MV-4-11 (cell line): ENCODE measurements around the gene XCL2.
A peak's percentile ranks its signal among the peaks of the same experiment; 100 is the strongest.
"Not testable (repeated sequence)": the region's sequence is repeated elsewhere in the genome, so short reads cannot be mapped to it uniquely, and the experiment has no call there.

Source experiments
- DNase-seq: peaks from one replicate; lab custom pipeline; 2025; lab: John Stamatoyannopoulos, UW

Gene XCL2

GRCh38 chr1:168556647-168557046 lies 12.8 kb upstream of the XCL2 start:
- DNase-seq = no peak

- DNase-seq = no peak
Observed at GRCh38 chr1:168555508-168556046, 11.8 kb upstream of the XCL2 start.

GRCh38 chr1:168554603-168555483 lies 11.0 kb upstream of the XCL2 start:
- DNase-seq = peak; percentile 77

- DNase-seq = no peak
Observed at GRCh38 chr1:168553680-168554553, 10.1 kb upstream of the XCL2 start.

GRCh38 chr1:168552961-168553360 lies 9.2 kb upstream of the XCL2 start:
- DNase-seq = no peak

- no peak for DNase-seq
Observed at GRCh38 chr1:168551688-168552087, 7.9 kb upstream of the XCL2 start.

- no peak for DNase-seq
Observed at GRCh38 chr1:168550971-168551370, 7.2 kb upstream of the XCL2 start.

GRCh38 chr1:168546553-168546895 lies 2.7 kb upstream of the XCL2 start:
- DNase-seq = not testable (repeated sequence)

GRCh38 chr1:168545678-168546552 lies 2.1 kb upstream of the XCL2 start:
- peak; percentile 76 for DNase-seq

- DNase-seq = not testable (repeated sequence)
Observed at GRCh38 chr1:168542978-168543377, 819 bp downstream of the XCL2 start.

GRCh38 chr1:168540798-168541197 lies 3.0 kb downstream of the XCL2 start:
- peak; percentile 24 for DNase-seq

- peak; percentile 89 for DNase-seq
Observed at GRCh38 chr1:168535536-168535935, 8.3 kb downstream of the XCL2 start.

- DNase-seq = no peak
Observed at GRCh38 chr1:168531615-168532345, 12.0 kb downstream of the XCL2 start.

GRCh38 chr1:168529518-168529917 lies 14.3 kb downstream of the XCL2 start:
- DNase-seq = peak; percentile 70

GRCh38 chr1:168521401-168522000 lies 22.3 kb downstream of the XCL2 start:
- no peak for DNase-seq

- peak; percentile 29 for DNase-seq
Observed at GRCh38 chr1:168520832-168521231, 23.0 kb downstream of the XCL2 start.

GRCh38 chr1:168520052-168520751 lies 23.6 kb downstream of the XCL2 start:
- DNase-seq = peak; percentile 51

GRCh38 chr1:168518813-168519212 lies 25.0 kb downstream of the XCL2 start:
- DNase-seq = no peak

- DNase-seq = peak; percentile 74
Observed at GRCh38 chr1:168518201-168518689, 25.6 kb downstream of the XCL2 start.

GRCh38 chr1:168514455-168514854 lies 29.3 kb downstream of the XCL2 start:
- peak; percentile 45 for DNase-seq
